Upper lobe of right lung (tissue), 1 donor: Measurements from ENCODE around the gene DCT. TPM values are rescaled to one million over a fixed set of nuclear protein-coding genes. Genes with fewer than 3 reads are reported as not detected.

Experiments used
- total RNA-seq: library from RNA; stranded (reverse); fragmentation: NEBNext Ultra II Directional; extraction: Animal tissue kit (Norgen Biotek cat#: 25700); gene quantifications from one replicate; pipeline ENCODE4 v1.2.1, GENCODE V29; 2021
- donor health status: DM: no; HTN: yes; CAD: no; lungs with severe emphysema.

DCT gene
- total RNA-seq, 1 donor from 2014 or later, result not detected

Other genes with a start within 250 kb of the DCT start
- gene TGDS, start 116.5 kb upstream of the DCT start, total RNA-seq, result 9.4 TPM
- gene GPR180, start 122.2 kb upstream of the DCT start, total RNA-seq, result 6.0 TPM
- gene SOX21, start 232.9 kb upstream of the DCT start, total RNA-seq, result 0.26 TPM